ENCODE results near the gene C2.

- TF ChIP-seq POLR2A (IDR thresholded peaks at IDR 0.05) (no peak), CTCF (IDR thresholded peaks at IDR 0.05) (no peak), EP300 (IDR thresholded peaks at IDR 0.05) (no peak)
Observed at GRCh38 chr6:31943742-31944141, 16.2 kb downstream of the C2 start.

Data from stomach (tissue), 4 donors.